ENCODE data around the gene PTPRD. TPM values are rescaled to one million over a fixed set of nuclear protein-coding genes. Genes with fewer than 3 reads are reported as not detected.

The PTPRD gene
- total and polyA plus RNA-seq, 2 donors (not counting 1 experiment from before 2014, with no cell fraction given) = not detected

- ATAC-seq (ENCODE audit: low read depth) = no peak
- TF ChIP-seq CTCF (IDR thresholded peaks at IDR 0.05) = no peak
- H3K9ac ChIP-seq (ENCODE audit: low read length) = no peak overlapping the region
Observed at GRCh38 chr9:8863069-8863468, 1749.7 kb downstream of the PTPRD start.

DNA sequence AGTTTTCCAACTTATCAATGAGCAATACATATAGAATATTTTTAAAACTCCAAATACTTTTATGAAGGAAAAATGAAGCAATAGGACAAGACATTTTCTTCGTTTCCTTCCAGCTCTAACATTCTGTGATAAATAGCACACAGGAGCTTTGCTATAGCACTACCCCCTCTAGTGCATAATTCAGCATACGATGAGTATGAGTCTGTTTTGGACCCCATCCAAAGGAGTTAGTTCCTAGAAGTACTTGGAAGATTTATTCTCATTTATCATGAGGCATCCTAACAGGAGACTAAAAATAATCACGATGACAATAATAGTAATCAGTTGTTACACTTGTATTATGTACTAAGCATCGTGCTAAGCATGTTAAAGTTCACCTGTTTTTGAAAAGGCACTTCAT lies 1751.9 kb downstream of the PTPRD start:
- Mint-ChIP-seq H3K27me3 (peaks cover 25% of the 10 kb centered on the region), H3K9me3 (ENCODE audit: insufficient read depth) (no peaks in the 10 kb centered on the region), H3K4me3 (no peak overlapping the region), H3K27ac (no peak overlapping the region), H3K4me1 (peaks cover 16% of the 10 kb centered on the region)
- ATAC-seq (ENCODE audit: low read depth) = no peak
- Histone ChIP-seq H3K9me3 (ENCODE audit: control extremely low read depth in 1 of 3, control insufficient read depth in 2 of 3, insufficient read depth in 1 of 3, low read length in 2 of 3) (peaks cover 0 to 5% (median 0%) of the 10 kb centered on the region in 3 donors), H3K4me3 (ENCODE audit: control extremely low read depth in 1 of 5, extremely low read depth in 1 of 5, insufficient read depth in 1 of 5, low read depth in 2 of 5, low read length in 4 of 5) (no peak overlapping the region), H4K20me1 (ENCODE audit: control insufficient read depth, insufficient read depth, low read length, poor library complexity, severe bottlenecking) (no peaks in the 10 kb centered on the region), H3K36me3 (replicated peaks in 1 of 2; ENCODE audit: control extremely low read depth in 1 of 2, control insufficient read depth in 1 of 2, extremely low read depth in 1 of 2, insufficient read depth in 2 of 2, low read length in 1 of 2) (no peaks in the 10 kb centered on the region), H3K9ac (ENCODE audit: low read length) (no peak overlapping the region), H3K27ac (ENCODE audit: low read length in 2 of 2) (no peak overlapping the region), H3K4me2 (replicated peaks; ENCODE audit: low read depth, low read length, poor library complexity, severe bottlenecking) (no peak overlapping the region), H3K27me3 (replicated peaks in 1 of 4; ENCODE audit: control extremely low read depth in 1 of 4, control insufficient read depth in 3 of 4, insufficient read depth in 4 of 4, low read length in 3 of 4) (peaks cover 0 to 27% (median 5%) of the 10 kb centered on the region in 4 experiments), H2AFZ (ENCODE audit: insufficient read depth, low read depth, low read length, poor library complexity, severe bottlenecking) (no peak overlapping the region), H3K79me2 (ENCODE audit: control insufficient read depth, insufficient read depth, low read length) (no peaks in the 10 kb centered on the region), H3K4me1 (ENCODE audit: control insufficient read depth in 2 of 2, insufficient read depth in 2 of 2, low read length in 2 of 2) (peaks cover 12 to 15% of the 10 kb centered on the region in 2 donors)
- no peak for DNase-seq
- POLR2A ChIA-PET = no interaction called here
- CTCF ChIA-PET = no interaction called here
- no CpG with 5 or more reads among the region's 4 CpGs for WGBS (ENCODE audit: insufficient coverage)
- TF ChIP-seq EZH2 (IDR thresholded peaks at IDR 0.05; ENCODE audit: borderline replicate concordance, insufficient read depth, low read depth, low read length, poor library complexity, severe bottlenecking) (no peak), CTCF (IDR thresholded peaks at IDR 0.05) (no peak)
- intact Hi-C loops (cut with micrococcal nuclease) = no loop called here

More at GRCh38 chr9:8863069-8863468, 1749.7 kb downstream of the PTPRD start:
- Mint-ChIP-seq H3K9me3 (ENCODE audit: insufficient read depth) (no peaks in the 10 kb centered on the region), H3K27me3 (peaks cover 16% of the 10 kb centered on the region), H3K27ac (no peak overlapping the region), H3K4me3 (no peak overlapping the region), H3K4me1 (peaks cover 6% of the 10 kb centered on the region)
- WGBS (ENCODE audit: insufficient coverage) = 80% methylated on average over 1 of the region's 3 CpGs
- Histone ChIP-seq H2AFZ (ENCODE audit: insufficient read depth, low read depth, low read length, poor library complexity, severe bottlenecking) (no peak overlapping the region), H3K4me3 (ENCODE audit: control extremely low read depth in 1 of 5, extremely low read depth in 1 of 5, insufficient read depth in 1 of 5, low read depth in 2 of 5, low read length in 4 of 5) (no peak overlapping the region), H3K27me3 (replicated peaks in 1 of 4; ENCODE audit: control extremely low read depth in 1 of 4, control insufficient read depth in 3 of 4, insufficient read depth in 4 of 4, low read length in 3 of 4) (peaks cover 0 to 17% (median 1%) of the 10 kb centered on the region in 4 experiments), H3K4me1 (ENCODE audit: control insufficient read depth in 2 of 2, insufficient read depth in 2 of 2, low read length in 2 of 2) (peaks cover 2 to 5% of the 10 kb centered on the region in 2 donors), H4K20me1 (ENCODE audit: control insufficient read depth, insufficient read depth, low read length, poor library complexity, severe bottlenecking) (no peaks in the 10 kb centered on the region), H3K79me2 (ENCODE audit: control insufficient read depth, insufficient read depth, low read length) (no peaks in the 10 kb centered on the region), H3K27ac (ENCODE audit: low read length in 2 of 2) (no peak overlapping the region), H3K4me2 (replicated peaks; ENCODE audit: low read depth, low read length, poor library complexity, severe bottlenecking) (no peak overlapping the region), H3K36me3 (replicated peaks in 1 of 2; ENCODE audit: control extremely low read depth in 1 of 2, control insufficient read depth in 1 of 2, extremely low read depth in 1 of 2, insufficient read depth in 2 of 2, low read length in 1 of 2) (no peaks in the 10 kb centered on the region), H3K9me3 (ENCODE audit: control extremely low read depth in 1 of 3, control insufficient read depth in 2 of 3, insufficient read depth in 1 of 3, low read length in 2 of 3) (peaks cover 0 to 4% (median 0%) of the 10 kb centered on the region in 3 donors)
- ChIA-PET POLR2A (no interaction called here), CTCF (no interaction called here)
- no peak for DNase-seq
- intact Hi-C loops (cut with micrococcal nuclease) = no loop called here

Data from B cell (primary cell).